Measurements from ENCODE around the gene MCEE.
"Not testable (repeated sequence)": the region's sequence is repeated elsewhere in the genome, so short reads cannot be mapped to it uniquely, and the experiment has no call there.

- TF ChIP-seq, protein P1, sequence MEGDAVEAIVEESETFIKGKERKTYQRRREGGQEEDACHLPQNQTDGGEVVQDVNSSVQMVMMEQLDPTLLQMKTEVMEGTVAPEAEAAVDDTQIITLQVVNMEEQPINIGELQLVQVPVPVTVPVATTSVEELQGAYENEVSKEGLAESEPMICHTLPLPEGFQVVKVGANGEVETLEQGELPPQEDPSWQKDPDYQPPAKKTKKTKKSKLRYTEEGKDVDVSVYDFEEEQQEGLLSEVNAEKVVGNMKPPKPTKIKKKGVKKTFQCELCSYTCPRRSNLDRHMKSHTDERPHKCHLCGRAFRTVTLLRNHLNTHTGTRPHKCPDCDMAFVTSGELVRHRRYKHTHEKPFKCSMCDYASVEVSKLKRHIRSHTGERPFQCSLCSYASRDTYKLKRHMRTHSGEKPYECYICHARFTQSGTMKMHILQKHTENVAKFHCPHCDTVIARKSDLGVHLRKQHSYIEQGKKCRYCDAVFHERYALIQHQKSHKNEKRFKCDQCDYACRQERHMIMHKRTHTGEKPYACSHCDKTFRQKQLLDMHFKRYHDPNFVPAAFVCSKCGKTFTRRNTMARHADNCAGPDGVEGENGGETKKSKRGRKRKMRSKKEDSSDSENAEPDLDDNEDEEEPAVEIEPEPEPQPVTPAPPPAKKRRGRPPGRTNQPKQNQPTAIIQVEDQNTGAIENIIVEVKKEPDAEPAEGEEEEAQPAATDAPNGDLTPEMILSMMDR (IDR thresholded peaks at IDR 0.05), result not testable (repeated sequence)
- TF ChIP-seq POLR2A, EP300, POLR2AphosphoS5 (IDR thresholded peaks at IDR 0.05): not testable (repeated sequence)
These were observed 48.8 kb upstream of the MCEE start for GRCh38 chr2:71178836-71179235.

Measured in gastroesophageal sphincter (tissue), 3 donors.